HUES48 (cell line): ENCODE data around the gene PAFAH1B2.

Source experiments
- H3K27ac ChIP-seq: one replicate; pipeline ENCODE4 v1.7.0; 2013; ENCODE audit warnings: low read depth, low read length, inconsistent platforms
- H3K27me3 ChIP-seq: 2 replicates; pipeline ENCODE4 v1.6.1; 2013; ENCODE audit warnings: mild to moderate bottlenecking, low read length; ENCODE audit not compliant: control insufficient read depth, insufficient read depth
- H3K36me3 ChIP-seq: 2 replicates; pipeline ENCODE4 v1.6.1; 2013; ENCODE audit warnings: low read length; ENCODE audit not compliant: control insufficient read depth, insufficient read depth
- H3K4me1 ChIP-seq: 2 replicates; pipeline ENCODE4 v1.6.1; 2013; ENCODE audit warnings: mild to moderate bottlenecking, low read length; ENCODE audit not compliant: control insufficient read depth, insufficient read depth
- H3K4me3 ChIP-seq: 2 replicates; pipeline ENCODE4 v1.5.1; 2013; ENCODE audit warnings: mild to moderate bottlenecking, low read depth, low read length
- H3K9ac ChIP-seq: 2 replicates; pipeline ENCODE4 v1.6.1; 2013; ENCODE audit warnings: mild to moderate bottlenecking, low read depth, low read length, moderate library complexity
- H3K9me3 ChIP-seq: 2 replicates; pipeline ENCODE4 v1.6.1; 2013; ENCODE audit warnings: low read length; ENCODE audit not compliant: control insufficient read depth, insufficient read depth

Gene PAFAH1B2

DNA sequence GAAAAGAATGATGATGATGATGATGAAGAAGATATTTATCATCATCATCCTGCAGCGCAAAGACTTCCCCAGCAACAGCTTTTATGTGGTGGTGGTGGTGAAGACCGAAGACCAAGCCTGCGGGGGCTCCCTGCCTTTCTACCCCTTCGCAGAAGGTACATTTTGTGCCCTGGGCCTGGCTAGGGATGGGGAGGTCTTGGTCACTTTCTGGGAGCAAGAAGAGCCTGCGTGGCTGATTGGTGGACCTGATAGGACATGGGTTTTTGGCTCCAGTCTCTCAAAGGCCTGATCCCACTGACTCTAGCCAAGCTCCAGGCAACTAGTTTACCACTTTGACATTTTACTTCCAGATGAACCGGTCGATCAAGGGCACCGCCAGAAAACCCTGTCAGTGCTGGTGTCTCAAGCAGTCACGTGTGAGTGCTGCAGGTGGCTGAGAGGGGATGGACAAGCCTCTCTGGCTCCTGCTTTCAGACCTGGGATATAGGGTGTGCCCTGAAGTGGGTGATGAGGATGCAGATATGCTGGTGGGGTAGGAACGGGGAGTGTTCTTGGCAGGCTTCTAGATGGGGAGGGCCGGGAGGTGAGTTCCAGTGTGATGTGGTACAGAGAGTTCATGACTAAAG, 39.8 kb downstream of the PAFAH1B2 start:
- no peak overlapping the region for H3K4me3 ChIP-seq
- H3K36me3 ChIP-seq: peaks cover 16% of the 10 kb centered on the region
- H3K4me1 ChIP-seq: peaks cover 13% of the 10 kb centered on the region
- no peaks in the 10 kb centered on the region for H3K9me3 ChIP-seq
- H3K27me3 ChIP-seq: peaks cover 9% of the 10 kb centered on the region; the same call in 1 of the 2 replicates
- H3K9ac ChIP-seq: no peak overlapping the region
- no peak overlapping the region for H3K27ac ChIP-seq

DNA sequence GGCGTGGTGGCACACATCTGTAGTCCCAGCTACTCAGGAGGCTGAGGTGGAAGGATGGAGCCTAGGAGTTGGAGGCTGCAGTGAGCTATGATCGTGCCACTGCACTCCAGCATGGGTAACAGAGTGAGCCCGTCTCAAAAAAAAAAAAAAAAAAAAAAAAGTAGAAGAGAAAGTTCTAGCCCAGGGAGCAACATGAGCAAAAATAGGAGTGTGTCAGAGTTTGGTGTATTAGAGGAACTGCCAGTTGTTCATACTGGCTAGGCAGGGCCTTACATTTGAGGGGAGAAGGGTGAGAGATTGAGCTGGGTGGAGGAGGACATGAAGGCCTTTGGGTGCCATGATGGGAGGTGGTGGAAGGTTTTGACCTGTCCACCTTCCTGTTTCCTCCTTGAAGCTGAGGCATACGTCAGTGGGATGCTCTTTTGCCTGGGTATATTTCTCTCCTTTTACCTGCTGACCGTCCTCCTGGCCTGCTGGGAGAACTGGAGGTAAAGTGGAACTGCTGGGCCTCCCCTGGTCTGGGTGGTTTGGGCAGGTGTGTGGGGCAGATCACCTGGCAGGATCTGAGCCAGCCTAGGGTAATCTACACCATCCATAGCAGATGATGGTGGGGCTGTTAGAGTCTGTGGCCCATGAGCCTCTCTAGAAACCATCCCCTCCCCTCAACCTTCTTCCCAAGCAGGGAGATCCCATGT, 41.8 kb downstream of the PAFAH1B2 start:
- Histone ChIP-seq H3K9ac (no peak overlapping the region), H3K9me3 (no peaks in the 10 kb centered on the region), H3K4me3 (no peak overlapping the region), H3K4me1 (peaks cover 2% of the 10 kb centered on the region), H3K27ac (no peak overlapping the region), H3K36me3 (peaks cover 27% of the 10 kb centered on the region), H3K27me3 (no peaks in the 10 kb centered on the region)

DNA sequence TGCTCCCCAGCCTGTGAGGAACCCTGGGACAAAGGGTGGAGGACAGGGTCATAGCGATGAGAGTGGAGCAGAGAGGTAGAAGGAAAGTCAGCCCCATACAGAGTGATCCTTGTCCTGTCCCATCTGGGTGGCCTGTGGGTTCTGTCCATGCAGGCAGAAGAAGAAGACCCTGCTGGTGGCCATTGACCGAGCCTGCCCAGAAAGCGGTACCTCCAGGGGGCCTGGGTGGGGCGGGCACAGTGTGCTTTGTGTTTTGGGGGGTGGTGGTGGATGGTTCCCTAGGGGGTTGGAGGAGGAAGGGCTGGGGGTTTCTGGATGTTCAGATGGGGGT, 42.3 kb downstream of the PAFAH1B2 start:
- Histone ChIP-seq H3K9ac (no peak overlapping the region), H3K9me3 (no peaks in the 10 kb centered on the region), H3K27ac (no peak overlapping the region), H3K4me3 (no peak overlapping the region), H3K27me3 (no peaks in the 10 kb centered on the region), H3K36me3 (peaks cover 27% of the 10 kb centered on the region), H3K4me1 (no peaks in the 10 kb centered on the region)

DNA sequence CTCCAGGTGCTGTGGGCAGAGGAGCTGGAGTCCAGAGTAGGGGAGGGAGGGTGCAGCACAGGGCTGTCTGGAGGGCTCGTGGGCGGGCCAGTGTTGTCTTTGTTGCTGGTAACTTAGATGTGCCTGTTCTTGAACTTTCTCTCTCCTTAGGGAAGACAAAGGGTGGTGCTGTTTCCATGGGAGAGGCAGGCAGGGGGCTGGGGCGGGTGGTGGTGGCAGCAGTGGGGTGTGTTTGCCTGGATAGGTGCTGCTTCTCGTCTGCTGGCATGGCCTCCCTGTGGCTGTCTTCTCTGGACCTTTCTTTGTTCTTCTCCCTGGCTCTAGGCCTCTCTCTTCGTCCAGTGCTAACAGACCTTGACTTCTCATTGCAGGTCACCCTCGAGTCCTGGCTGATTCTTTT, 42.9 kb downstream of the PAFAH1B2 start:
- Histone ChIP-seq H3K36me3 (peaks cover 27% of the 10 kb centered on the region), H3K4me1 (no peaks in the 10 kb centered on the region), H3K4me3 (no peak overlapping the region), H3K27ac (no peak overlapping the region), H3K27me3 (no peaks in the 10 kb centered on the region), H3K9me3 (no peaks in the 10 kb centered on the region), H3K9ac (no peak overlapping the region)

DNA sequence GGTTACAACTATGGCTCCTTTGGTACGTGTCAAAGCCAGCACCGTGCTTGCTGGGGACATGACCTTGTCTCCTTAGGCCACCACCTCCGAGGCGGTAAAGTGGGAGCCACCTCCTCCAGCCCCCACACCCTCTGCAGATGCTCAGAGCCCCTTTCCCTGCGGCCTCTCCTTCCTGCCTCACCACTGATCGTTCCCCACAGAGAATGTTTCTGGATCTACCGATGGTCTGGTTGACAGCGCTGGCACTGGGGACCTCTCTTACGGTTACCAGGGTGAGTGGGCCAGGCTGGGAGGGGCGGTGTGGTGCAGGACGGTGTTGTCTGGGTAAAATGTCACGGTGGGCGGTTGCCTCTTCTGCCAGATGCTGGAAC, 43.3 kb downstream of the PAFAH1B2 start:
- Histone ChIP-seq H3K9ac (no peak overlapping the region), H3K27ac (no peak overlapping the region), H3K36me3 (peaks cover 26% of the 10 kb centered on the region), H3K9me3 (no peaks in the 10 kb centered on the region), H3K4me1 (no peaks in the 10 kb centered on the region), H3K4me3 (no peak overlapping the region), H3K27me3 (no peaks in the 10 kb centered on the region)

DNA sequence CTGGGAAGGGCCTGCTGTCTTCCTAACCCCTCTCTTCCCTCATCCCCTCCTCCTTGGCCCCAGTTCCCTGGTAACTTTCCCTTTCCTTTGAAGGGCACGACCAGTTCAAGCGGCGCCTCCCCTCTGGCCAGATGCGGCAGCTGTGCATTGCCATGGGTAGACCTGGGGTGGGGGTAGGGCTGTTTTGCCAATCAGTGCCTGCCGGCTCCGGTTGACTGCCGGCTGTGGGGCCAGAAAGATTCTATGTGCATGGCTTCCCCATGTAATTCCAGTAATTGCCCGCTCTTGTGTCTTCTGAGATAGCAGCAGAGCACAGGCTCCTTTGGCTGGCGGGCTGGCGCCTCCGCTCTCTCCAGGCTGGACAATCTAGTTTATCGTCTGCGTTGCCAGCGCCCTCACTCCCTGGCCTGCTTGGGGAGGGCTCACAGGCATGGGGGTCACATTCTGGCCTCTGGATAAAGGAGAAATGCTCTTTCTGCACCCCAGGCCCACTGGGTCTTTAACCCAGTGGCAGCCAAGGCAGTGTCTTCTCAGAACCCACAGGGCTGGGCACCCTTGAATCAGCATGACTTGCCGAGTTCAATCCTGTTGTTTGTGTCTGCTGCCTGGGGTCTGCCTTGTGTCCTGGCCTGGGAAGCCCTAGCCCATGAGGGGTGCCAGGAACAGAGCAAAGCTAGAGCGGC, 43.9 kb downstream of the PAFAH1B2 start:
- H3K9ac ChIP-seq: no peak overlapping the region
- H3K36me3 ChIP-seq: peaks cover 24% of the 10 kb centered on the region
- no peaks in the 10 kb centered on the region for H3K4me1 ChIP-seq
- no peak overlapping the region for H3K27ac ChIP-seq
- no peak overlapping the region for H3K4me3 ChIP-seq
- no peaks in the 10 kb centered on the region for H3K9me3 ChIP-seq
- H3K27me3 ChIP-seq: no peaks in the 10 kb centered on the region

DNA sequence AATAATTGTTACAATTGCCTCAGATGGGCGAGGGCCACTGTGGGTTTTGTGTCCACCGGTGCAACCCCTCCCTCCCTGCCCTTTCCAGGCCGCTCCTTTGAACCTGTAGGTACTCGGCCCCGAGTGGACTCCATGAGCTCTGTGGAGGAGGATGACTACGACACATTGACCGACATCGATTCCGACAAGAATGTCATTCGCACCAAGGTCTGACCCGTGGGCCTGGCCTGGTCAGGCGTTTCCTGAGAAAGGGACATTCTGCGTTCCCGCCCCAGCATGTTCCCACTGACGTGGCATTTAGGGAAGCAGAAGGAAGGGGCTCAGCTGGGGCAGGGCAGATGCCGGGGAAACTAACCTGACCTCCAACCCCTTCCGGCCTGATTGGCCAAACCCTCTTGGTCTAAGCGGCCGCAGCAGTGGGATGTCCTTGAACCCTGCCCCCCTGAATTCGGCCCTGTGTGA, 44.6 kb downstream of the PAFAH1B2 start:
- Histone ChIP-seq H3K4me1 (no peaks in the 10 kb centered on the region), H3K4me3 (no peak overlapping the region), H3K27me3 (no peaks in the 10 kb centered on the region), H3K27ac (no peak overlapping the region), H3K9ac (no peak overlapping the region), H3K9me3 (no peaks in the 10 kb centered on the region), H3K36me3 (peaks cover 26% of the 10 kb centered on the region)

DNA sequence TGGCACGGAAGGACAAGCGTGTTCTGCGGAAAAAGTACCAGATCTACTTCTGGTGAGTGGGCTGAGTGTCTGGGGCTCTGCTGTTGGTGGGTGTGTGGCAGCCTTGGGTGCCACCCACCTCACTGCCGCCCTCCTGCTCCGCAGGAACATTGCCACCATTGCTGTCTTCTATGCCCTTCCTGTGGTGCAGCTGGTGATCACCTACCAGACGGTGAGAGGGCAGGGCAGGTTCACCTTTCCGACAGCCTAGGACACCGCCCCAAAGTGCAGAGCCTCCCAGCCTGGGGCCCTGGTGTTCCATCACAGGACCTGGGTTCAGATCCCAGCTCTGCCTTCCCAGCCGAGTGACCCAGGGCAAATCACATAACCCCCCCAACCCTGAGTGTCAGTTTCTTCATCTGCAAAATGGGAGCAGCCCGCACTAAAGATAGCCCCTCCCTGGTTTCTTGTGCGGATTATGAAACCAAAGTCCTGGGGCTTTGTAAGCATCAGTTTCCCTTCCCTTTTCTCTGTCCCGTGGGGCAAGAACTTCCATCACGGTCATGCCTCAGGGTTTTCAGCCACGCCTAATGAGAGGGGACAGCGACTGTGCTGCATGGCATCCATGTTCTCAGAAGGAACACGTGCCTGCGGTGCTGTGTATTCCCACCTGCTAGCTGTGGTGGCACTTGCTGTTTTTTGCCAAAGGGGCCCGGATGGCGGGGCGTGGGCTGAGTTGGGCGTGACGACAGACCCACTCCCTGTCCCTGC, 45.3 kb downstream of the PAFAH1B2 start:
- Histone ChIP-seq H3K9me3 (no peaks in the 10 kb centered on the region), H3K4me1 (no peaks in the 10 kb centered on the region), H3K9ac (no peak overlapping the region), H3K27me3 (no peaks in the 10 kb centered on the region), H3K4me3 (no peak overlapping the region), H3K36me3 (peaks cover 22% of the 10 kb centered on the region), H3K27ac (no peak overlapping the region)

DNA sequence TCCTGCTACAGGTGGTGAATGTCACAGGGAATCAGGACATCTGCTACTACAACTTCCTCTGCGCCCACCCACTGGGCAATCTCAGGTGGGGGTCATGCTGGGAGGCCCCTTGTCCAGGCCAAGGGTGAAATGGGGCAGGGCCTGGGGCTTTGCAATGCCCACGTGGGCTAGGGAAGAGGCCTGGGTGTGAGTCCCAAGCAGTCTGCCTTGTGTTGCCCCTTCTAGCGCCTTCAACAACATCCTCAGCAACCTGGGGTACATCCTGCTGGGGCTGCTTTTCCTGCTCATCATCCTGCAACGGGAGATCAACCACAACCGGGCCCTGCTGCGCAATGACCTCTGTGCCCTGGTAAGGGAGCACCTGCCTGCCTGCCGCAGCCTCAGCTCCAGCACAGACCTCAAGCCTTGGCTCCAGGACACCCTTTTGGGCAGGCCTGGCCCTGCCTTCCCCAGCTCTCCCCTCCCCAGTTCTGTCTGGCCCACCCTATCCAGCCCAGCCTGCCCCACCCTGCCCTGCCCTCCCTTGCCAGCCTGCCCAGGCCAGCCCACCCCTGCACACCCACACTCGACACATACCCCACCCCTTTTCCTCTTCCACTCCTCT, 46.0 kb downstream of the PAFAH1B2 start:
- Histone ChIP-seq H3K9ac (no peak overlapping the region), H3K27me3 (no peaks in the 10 kb centered on the region), H3K4me1 (no peaks in the 10 kb centered on the region), H3K36me3 (peaks cover 22% of the 10 kb centered on the region), H3K4me3 (no peak overlapping the region), H3K9me3 (no peaks in the 10 kb centered on the region), H3K27ac (no peak overlapping the region)

DNA sequence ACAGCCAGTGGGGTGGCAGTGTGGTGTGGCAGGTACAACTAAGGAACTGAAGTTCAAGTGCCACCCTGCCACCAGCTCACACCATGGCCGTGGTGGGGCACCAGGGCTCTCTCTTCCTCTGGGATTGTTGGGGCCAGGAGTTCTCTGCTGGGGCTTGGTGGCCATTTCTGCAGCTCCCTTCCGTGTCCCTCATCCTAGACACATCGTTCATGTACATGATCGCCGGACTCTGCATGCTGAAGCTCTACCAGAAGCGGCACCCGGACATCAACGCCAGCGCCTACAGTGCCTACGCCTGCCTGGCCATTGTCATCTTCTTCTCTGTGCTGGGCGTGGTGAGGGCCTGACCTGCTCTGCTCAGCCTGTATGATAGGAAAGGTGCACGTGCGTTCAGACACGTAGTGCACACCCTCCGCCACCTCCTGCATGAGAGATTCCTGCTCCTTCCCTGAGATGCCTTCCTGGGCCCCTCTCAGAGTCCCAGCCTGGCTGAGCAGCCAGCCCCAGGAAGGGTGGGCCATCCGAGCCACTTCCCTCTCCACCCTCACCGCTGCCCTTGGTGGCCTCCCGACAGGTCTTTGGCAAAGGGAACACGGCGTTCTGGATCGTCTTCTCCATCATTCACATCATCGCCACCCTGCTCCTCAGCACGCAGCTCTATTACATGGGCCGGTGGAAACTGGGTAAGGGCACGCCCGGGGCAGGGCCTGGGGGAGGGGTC, 47.8 kb downstream of the PAFAH1B2 start:
- Histone ChIP-seq H3K4me1 (no peaks in the 10 kb centered on the region), H3K27me3 (no peaks in the 10 kb centered on the region), H3K4me3 (no peak overlapping the region), H3K9ac (no peak overlapping the region), H3K36me3 (peaks cover 25% of the 10 kb centered on the region), H3K27ac (no peak overlapping the region), H3K9me3 (no peaks in the 10 kb centered on the region)
